Transverse colon (tissue), 4 donors: Measurements from ENCODE around the gene MED6.

Experiments
- CTCF ChIP-seq, 5 experiments: fragments of 200-600 bp in 3 of 5; fragments of 450-650 bp in 2 of 5; sonication (generic) in 3 of 5; IDR thresholded peaks; 1 replicate in 2 of 5; 2 replicates in 3 of 5; pipeline ENCODE4 v1.5.1; 2016 to 2017; ENCODE audit warnings: antibody characterized with exemption in 5 of 5, inconsistent platforms in 3 of 5, mild to moderate bottlenecking in 2 of 5, moderate library complexity in 1 of 5
- EP300 ChIP-seq: sonication (generic); formaldehyde crosslinking; IDR thresholded peaks from one replicate; pipeline ENCODE4 v1.6.1; 2017; ENCODE audit warnings: antibody characterized with exemption, low read depth
- POLR2A ChIP-seq: fragments of 450-650 bp; IDR thresholded peaks from one replicate; pipeline ENCODE4 v1.6.1; 2016; ENCODE audit warnings: antibody characterized with exemption, mild to moderate bottlenecking, moderate library complexity
- POLR2AphosphoS5 ChIP-seq, 3 donors: sonication (generic); formaldehyde crosslinking; IDR thresholded peaks; one replicate each; pipeline ENCODE4 v1.6.1; 2016; ENCODE audit warnings: antibody characterized with exemption in 3 of 3

DNA sequence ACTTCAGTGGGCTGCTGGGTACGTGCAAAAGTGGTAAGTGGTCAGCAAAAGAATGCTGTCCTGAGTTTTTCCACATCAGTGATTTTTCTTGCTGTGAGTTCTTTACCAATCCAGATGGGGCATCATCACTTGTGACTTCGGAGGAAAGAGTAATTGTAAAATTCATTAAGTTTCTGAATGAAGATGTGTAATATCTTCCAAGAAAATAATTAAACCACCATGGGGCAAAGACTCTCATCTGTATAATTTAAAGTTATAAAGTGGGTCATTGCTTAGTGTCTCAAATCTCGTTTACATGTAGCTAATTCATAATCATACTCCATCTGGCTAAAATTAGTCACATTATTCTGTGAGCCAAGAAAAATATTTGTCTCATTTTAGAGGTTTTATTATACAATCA, 10.8 kb upstream of the MED6 start:
- no peak for TF ChIP-seq CTCF (IDR thresholded peaks at IDR 0.05)
- no peak for TF ChIP-seq POLR2A
- TF ChIP-seq POLR2AphosphoS5 (IDR thresholded peaks at IDR 0.05), result no peak
- no peak for TF ChIP-seq EP300
